ENCODE data around the gene UBXN1. TPM values are rescaled to one million over a fixed set of nuclear protein-coding genes. Genes with fewer than 3 reads are reported as not detected.
"Not testable (repeated sequence)": the region's sequence is repeated elsewhere in the genome, so short reads cannot be mapped to it uniquely, and the experiment has no call there.

Gene UBXN1
- total RNA-seq, 2 donors from 2014 or later, result 77.4 to 116 TPM

DNA sequence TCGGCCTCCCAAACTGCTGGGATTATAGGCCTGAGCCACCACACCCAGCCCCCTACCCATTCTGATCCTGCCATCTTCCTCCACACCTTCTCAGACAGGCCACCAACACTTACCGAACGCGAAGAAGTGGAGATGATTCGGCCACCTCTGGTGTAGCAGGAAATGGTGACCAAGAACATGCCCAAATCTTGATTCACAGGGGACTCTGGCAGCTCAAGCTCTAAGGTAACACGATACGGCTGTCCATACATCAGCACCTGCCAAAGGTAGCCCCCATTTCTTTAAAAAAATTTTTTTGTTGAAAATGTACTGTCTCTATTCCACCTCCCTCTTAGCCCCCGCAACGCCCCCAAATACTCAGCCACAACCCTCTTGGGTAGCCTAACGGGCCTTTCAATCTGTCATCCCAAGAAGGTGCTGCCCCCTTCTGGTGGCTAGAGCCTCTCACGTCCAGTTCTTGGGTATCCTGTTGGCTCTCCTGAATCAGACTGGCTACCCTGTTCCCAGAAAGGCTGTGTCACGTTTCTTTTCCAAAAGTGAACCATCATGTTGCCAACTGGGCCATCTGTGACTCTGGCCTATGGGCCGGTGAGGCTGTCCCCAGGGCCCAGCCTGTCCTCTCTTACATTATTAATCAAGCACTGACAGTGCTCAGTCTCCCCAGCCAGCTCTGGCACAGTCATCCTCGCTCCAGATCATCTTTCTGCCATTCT lies 15.7 kb upstream of the UBXN1 start:
- DNase-seq (ENCODE audit: low spot score), result peak; percentile 89
- H3K36me3 ChIP-seq, result peaks cover 31% of the 10 kb centered on the region
- TF ChIP-seq, protein P1, sequence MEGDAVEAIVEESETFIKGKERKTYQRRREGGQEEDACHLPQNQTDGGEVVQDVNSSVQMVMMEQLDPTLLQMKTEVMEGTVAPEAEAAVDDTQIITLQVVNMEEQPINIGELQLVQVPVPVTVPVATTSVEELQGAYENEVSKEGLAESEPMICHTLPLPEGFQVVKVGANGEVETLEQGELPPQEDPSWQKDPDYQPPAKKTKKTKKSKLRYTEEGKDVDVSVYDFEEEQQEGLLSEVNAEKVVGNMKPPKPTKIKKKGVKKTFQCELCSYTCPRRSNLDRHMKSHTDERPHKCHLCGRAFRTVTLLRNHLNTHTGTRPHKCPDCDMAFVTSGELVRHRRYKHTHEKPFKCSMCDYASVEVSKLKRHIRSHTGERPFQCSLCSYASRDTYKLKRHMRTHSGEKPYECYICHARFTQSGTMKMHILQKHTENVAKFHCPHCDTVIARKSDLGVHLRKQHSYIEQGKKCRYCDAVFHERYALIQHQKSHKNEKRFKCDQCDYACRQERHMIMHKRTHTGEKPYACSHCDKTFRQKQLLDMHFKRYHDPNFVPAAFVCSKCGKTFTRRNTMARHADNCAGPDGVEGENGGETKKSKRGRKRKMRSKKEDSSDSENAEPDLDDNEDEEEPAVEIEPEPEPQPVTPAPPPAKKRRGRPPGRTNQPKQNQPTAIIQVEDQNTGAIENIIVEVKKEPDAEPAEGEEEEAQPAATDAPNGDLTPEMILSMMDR (IDR thresholded peaks at IDR 0.05), result peak; percentile 72 to 83
- H3K27me3 ChIP-seq, result no peaks in the 10 kb centered on the region
- H3K4me3 ChIP-seq, result no peak overlapping the region
- no peaks in the 10 kb centered on the region for H3K9me3 ChIP-seq
- H3K27ac ChIP-seq, result no peak overlapping the region
- H3K4me1 ChIP-seq, result peaks cover 0 to 14% of the 10 kb centered on the region in 2 donors

DNA sequence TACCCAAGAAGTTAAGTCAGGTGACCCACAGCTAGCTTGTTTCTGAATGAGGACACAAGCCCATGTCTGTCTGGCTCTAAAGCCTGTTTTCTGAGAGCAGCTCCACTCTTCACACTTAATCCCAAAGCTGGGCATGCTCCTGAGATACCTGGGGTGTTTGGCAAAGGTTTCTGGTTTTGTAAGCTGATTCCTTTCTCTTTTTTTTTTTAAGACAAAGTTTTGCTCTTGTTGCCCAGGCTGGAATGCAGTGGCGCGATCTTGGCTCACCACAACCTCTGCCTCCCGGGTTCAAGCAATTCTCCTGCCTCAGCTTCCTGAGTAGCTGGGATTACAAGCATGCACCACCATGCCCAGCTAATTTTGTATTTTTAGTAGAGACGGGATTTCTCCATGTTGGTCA lies 14.8 kb upstream of the UBXN1 start:
- H3K4me3 ChIP-seq; H3K9me3 ChIP-seq; H3K27ac ChIP-seq; DNase-seq (ENCODE audit: low spot score); H3K27me3 ChIP-seq: not testable (repeated sequence)
- peaks cover 31% of the 10 kb centered on the region for H3K36me3 ChIP-seq
- H3K4me1 ChIP-seq, result peaks cover 0 to 22% of the 10 kb centered on the region in 2 donors

DNA sequence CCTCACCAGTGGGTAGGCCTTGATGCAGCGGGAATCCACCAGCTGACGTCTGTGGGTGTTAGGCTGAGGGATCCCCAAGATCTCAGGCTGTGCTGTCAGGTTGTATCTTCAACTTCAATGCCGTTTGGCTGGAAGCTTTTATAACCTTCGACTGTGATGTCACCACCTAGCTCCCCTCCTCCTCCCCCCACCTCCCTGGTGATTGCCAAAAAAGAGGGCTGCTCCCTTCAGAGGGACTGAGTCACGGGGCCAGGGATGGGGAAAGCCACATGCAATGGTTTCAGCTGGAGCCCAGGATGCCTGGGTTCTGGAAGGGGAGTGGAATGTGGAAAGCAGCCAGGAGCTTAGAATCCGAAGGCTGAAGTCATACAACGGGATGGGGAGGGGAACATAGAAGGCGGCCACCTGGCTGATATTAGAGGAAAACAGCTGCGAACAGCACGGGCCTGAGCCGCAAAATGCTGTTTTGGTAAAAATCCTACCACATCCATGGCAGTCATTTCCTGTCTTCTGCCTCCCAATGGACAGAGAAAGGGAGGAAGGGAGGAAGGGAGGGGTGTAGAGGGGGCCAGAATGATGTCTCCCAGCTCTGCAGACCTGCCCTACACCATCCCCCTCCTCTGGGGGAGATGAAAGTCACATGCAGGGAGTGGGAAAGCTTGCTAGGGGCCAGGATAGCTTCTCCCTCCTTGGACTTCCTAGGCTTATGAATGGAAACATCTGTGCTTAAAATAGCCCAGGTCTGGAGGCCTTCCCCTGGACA lies 10.7 kb upstream of the UBXN1 start, which contains the start of gene LRRN4CL:
TSS of gene LRRN4CL (minus strand) at position 110 of the 763 bp plus-strand sequence. CDS start 1,022 bp downstream, outside the sequence.
- TF ChIP-seq, protein P1 (IDR thresholded peaks at IDR 0.05), result no peak
- Histone ChIP-seq H3K27me3 (no peaks in the 10 kb centered on the region), H3K9me3 (no peaks in the 10 kb centered on the region), H3K27ac (peak within 1 kb of the TSS; percentile 48 to 55), H3K36me3 (peaks cover 31% of the 10 kb centered on the region), H3K4me3 (peak within 1 kb of the TSS; percentile 13 to 37), H3K4me1 (peaks cover 0 to 28% of the 10 kb centered on the region in 2 donors)
- peak; percentile 93 for DNase-seq (ENCODE audit: low spot score)

DNA sequence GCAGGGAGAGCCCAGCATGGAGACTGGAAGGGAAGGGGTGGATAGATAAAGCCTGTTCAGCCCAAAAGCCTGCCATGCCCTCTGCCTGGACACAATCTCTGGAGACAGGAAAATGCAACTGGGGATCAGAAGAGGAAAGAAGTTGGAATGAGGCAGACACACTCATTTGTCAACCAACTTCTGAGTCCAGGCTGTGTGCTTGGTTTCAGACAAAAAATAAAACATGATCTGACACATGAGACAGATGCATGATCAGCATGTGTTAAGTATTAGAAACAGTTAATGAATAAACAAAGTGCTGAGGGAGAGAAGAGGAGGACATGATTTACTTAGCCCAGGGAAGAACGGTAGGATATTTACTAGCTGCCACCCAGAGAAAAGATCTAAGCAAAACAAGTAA lies 9.6 kb upstream of the UBXN1 start:
- H3K9me3 ChIP-seq, result no peaks in the 10 kb centered on the region
- peaks cover 31% of the 10 kb centered on the region for H3K36me3 ChIP-seq
- DNase-seq (ENCODE audit: low spot score), result no peak
- H3K4me1 ChIP-seq, result peaks cover 0 to 25% of the 10 kb centered on the region in 2 donors
- H3K27me3 ChIP-seq, result no peaks in the 10 kb centered on the region
- H3K27ac ChIP-seq, result peak overlapping the region in 1 of 2 donors; percentile 55
- H3K4me3 ChIP-seq, result peak overlapping the region in 1 of 2 donors; percentile 37
- TF ChIP-seq, protein P1 (IDR thresholded peaks at IDR 0.05), result no peak

DNA sequence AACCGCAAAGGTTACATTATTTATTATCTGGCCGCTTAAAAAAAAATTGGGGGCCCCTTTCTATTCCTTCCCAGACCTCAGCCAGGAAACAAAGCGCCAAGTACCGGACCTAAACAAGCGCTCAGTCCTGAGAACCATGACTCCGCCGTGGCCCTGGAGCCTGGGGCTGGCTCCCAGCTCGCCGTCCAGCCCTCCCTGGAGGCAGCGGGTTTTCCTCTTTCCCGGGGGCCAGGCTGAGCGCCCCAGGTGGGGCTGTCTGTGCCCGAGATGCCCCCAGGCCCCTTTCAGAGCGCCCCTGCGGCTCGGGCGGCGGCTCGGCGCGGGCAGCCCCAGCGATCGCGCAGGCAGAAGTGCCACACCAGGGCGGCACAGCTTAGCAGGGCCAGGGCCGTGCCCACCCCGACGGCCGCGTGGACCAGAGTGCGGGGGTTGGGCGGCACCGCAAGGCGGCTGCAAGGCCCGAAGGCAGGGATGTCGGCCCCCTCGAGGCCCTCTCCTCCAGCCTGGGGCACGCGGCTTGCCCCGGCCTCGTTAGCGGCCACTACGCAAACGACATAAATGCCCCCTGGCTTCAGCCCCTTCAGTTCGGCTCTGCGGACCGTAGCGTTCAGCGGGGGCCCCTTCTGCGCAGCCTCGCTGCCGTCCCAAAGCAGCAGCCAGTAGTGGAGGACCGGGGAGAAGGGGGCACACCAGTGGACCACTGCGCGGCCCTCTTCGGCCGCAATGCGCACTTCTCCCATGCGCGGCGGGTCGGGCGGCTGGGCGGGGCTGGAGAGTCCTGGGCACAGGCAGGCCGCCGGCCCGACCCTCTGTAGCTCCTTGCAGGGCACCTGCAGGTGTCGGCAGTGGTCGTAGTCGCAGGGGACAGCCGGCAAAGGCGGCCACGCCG lies 8.9 kb upstream of the UBXN1 start:
- no peaks in the 10 kb centered on the region for H3K27me3 ChIP-seq
- H3K36me3 ChIP-seq, result peaks cover 28% of the 10 kb centered on the region
- DNase-seq (ENCODE audit: low spot score), result no peak
- peak overlapping the region; percentile 28 to 37 for H3K4me3 ChIP-seq
- peaks cover 0 to 25% of the 10 kb centered on the region in 2 donors for H3K4me1 ChIP-seq
- TF ChIP-seq, protein P1 (IDR thresholded peaks at IDR 0.05), result no peak
- H3K27ac ChIP-seq, result peak overlapping the region; percentile 7 to 55
- no peaks in the 10 kb centered on the region for H3K9me3 ChIP-seq
